H1 (cell line): Measurements from ENCODE around the gene PPP1R13B. TPM values are rescaled to one million over a fixed set of nuclear protein-coding genes. Genes with fewer than 3 reads are reported as not detected.

Source experiments
- CTCF ChIA-PET: fragments of 300-600 bp; sonication (Branson Sonifier 250); formaldehyde crosslinking; loops from one replicate; lab custom pipeline; 2021; ENCODE audit not compliant: partially characterized antibody; lab: Charles Lee
- POLR2A ChIA-PET: fragments of 300-600 bp; sonication (Branson Sonifier 250); formaldehyde crosslinking; loops from one replicate; lab custom pipeline; 2021; ENCODE audit warnings: inconsistent platforms; ENCODE audit not compliant: partially characterized antibody; lab: Charles Lee
- DNase-seq, 2 experiments: peaks; one replicate each; pipeline versions ENCODE4 v3.0.0 to v3.0.0-alpha.2; 2010 to 2022; ENCODE audit warnings: low spot score in 2 of 2, low read depth in 1 of 2, mixed read lengths in 1 of 2
- FAIRE-seq: peaks from 2 replicates; lab custom pipeline; 2011; peaks lifted over from hg19 to GRCh38; lab: Jason Lieb, UNC
- H2AFZ ChIP-seq: 2 replicates; pipeline ENCODE4 v1.8.1; 2012; ENCODE audit warnings: low read length, inconsistent platforms
- H2AK5ac ChIP-seq: 2 replicates; pipeline ENCODE4 v1.6.1; 2013; ENCODE audit warnings: low read depth, low read length
- H2BK120ac ChIP-seq: replicated peaks from 2 replicates; pipeline ENCODE3; 2013; ENCODE audit warnings: low read depth, low read length, inconsistent platforms
- H2BK12ac ChIP-seq: 2 replicates; pipeline ENCODE4 v1.6.1; 2013; ENCODE audit warnings: low read depth, low read length
- H2BK15ac ChIP-seq: 2 replicates; pipeline ENCODE4 v1.6.1; 2013; ENCODE audit warnings: low read length
- H2BK20ac ChIP-seq: 2 replicates; pipeline ENCODE4 v1.6.1; 2013; ENCODE audit warnings: low read length
- H2BK5ac ChIP-seq: 2 replicates; pipeline ENCODE4 v1.6.1; 2013; ENCODE audit warnings: low read depth, low read length
- H3K14ac ChIP-seq: 2 replicates; pipeline ENCODE4 v1.6.1; 2013; ENCODE audit warnings: inconsistent platforms; ENCODE audit not compliant: insufficient read length
- H3K18ac ChIP-seq: 2 replicates; pipeline ENCODE4 v1.6.1; 2013; ENCODE audit warnings: low read length; ENCODE audit errors: extremely low read depth
- H3K23ac ChIP-seq: 2 replicates; pipeline ENCODE4 v1.6.1; 2013; ENCODE audit warnings: inconsistent platforms; ENCODE audit not compliant: insufficient read length
- H3K23me2 ChIP-seq: 2 replicates; pipeline ENCODE4 v1.6.1; 2013; ENCODE audit warnings: low read depth, low read length
- H3K27ac ChIP-seq: 2 replicates; pipeline ENCODE4 v1.6.1; 2011; ENCODE audit warnings: low read depth, low read length, inconsistent platforms
- H3K27me3 ChIP-seq, 4 experiments: replicated peaks in 1 of 4; 1 replicate in 1 of 4; 2 replicates in 3 of 4; pipeline versions ENCODE4 v1.6.1 to v1.8.1; 2011 to 2013; ENCODE audit warnings: low read length in 3 of 4, mild to moderate bottlenecking in 3 of 4, inconsistent platforms in 2 of 4, mixed read lengths in 2 of 4, moderate library complexity in 1 of 4; ENCODE audit not compliant: control insufficient read depth in 3 of 4, insufficient read depth in 3 of 4; ENCODE audit errors: extremely low read depth in 1 of 4
- H3K36me3 ChIP-seq, 4 experiments: 2 replicates each; pipeline versions ENCODE4 v1.6.1 to v1.8.1; 2011 to 2013; ENCODE audit warnings: mild to moderate bottlenecking in 4 of 4, low read length in 3 of 4, moderate library complexity in 2 of 4, control low read depth in 1 of 4, inconsistent platforms in 1 of 4; ENCODE audit not compliant: insufficient read depth in 4 of 4, control insufficient read depth in 2 of 4
- H3K4ac ChIP-seq: replicated peaks from 2 replicates; pipeline ENCODE3; 2013; ENCODE audit warnings: low read length, low read depth, mixed read lengths, inconsistent platforms; ENCODE audit not compliant: insufficient read length
- H3K4me1 ChIP-seq, 4 experiments: replicated peaks in 1 of 4; 1 replicate in 1 of 4; 2 replicates in 3 of 4; pipeline versions ENCODE4 v1.6.1 to v1.8.1; 2011 to 2013; ENCODE audit warnings: low read length in 3 of 4, inconsistent platforms in 2 of 4, mixed read lengths in 1 of 4; ENCODE audit not compliant: insufficient read depth in 4 of 4, control insufficient read depth in 3 of 4
- H3K4me2 ChIP-seq, 2 experiments: 2 replicates each; pipeline versions ENCODE4 v1.6.1 to v1.8.1; 2011 to 2013; ENCODE audit warnings: low read depth in 2 of 2, low read length in 2 of 2, control low read depth in 1 of 2, inconsistent platforms in 1 of 2, mild to moderate bottlenecking in 1 of 2; ENCODE audit not compliant: insufficient read depth in 1 of 2
- H3K4me3 ChIP-seq, 4 experiments: fragments of 200-600, 300-600 bp in 1 of 4; sonication (generic), shearing (Covaris generic), sonication (Bioruptor Twin) in 1 of 4; 2 replicates each; pipeline versions ENCODE4 v1.5.1 to v1.8.1; 2011 to 2016; ENCODE audit warnings: low read length in 4 of 4, low read depth in 3 of 4, control low read depth in 2 of 4, inconsistent platforms in 2 of 4, mild to moderate bottlenecking in 2 of 4, mixed read lengths in 1 of 4, moderate library complexity in 1 of 4; ENCODE audit not compliant: insufficient read depth in 2 of 4; ENCODE audit errors: extremely low read depth in 1 of 4
- H3K56ac ChIP-seq: replicated peaks from 2 replicates; pipeline ENCODE3; 2013; ENCODE audit warnings: low read depth, mild to moderate bottlenecking, mixed read lengths, low read length, inconsistent platforms; ENCODE audit not compliant: insufficient read length
- H3K79me1 ChIP-seq: 2 replicates; pipeline ENCODE4 v1.6.1; 2013; ENCODE audit warnings: low read depth, low read length, control low read depth
- H3K79me2 ChIP-seq, 2 experiments: 2 replicates each; pipeline versions ENCODE4 v1.6.1 to v1.8.1; 2012 to 2013; ENCODE audit warnings: low read length in 2 of 2, mild to moderate bottlenecking in 2 of 2, inconsistent platforms in 1 of 2; ENCODE audit not compliant: insufficient read depth in 2 of 2, control insufficient read depth in 1 of 2
- H3K9ac ChIP-seq, 4 experiments: replicated peaks in 1 of 4; 1 replicate in 1 of 4; 2 replicates in 3 of 4; pipeline versions ENCODE4 v1.6.1 to v1.8.1; 2011 to 2013; ENCODE audit warnings: low read depth in 3 of 4, low read length in 3 of 4, control low read depth in 2 of 4, mild to moderate bottlenecking in 2 of 4, moderate library complexity in 2 of 4, inconsistent platforms in 1 of 4; ENCODE audit errors: extremely low read depth in 1 of 4
- H3K9me3 ChIP-seq, 2 experiments: 2 replicates each; pipeline versions ENCODE4 v1.6.1 to v1.8.1; 2012 to 2013; ENCODE audit warnings: mild to moderate bottlenecking in 2 of 2, moderate library complexity in 2 of 2, control low read depth in 1 of 2, inconsistent platforms in 1 of 2, low read depth in 1 of 2, low read length in 1 of 2, mixed read lengths in 1 of 2; ENCODE audit not compliant: insufficient read depth in 2 of 2
- H4K20me1 ChIP-seq, 2 experiments: replicated peaks in 1 of 2; 2 replicates each; pipeline versions ENCODE3 to v1.8.1; 2011 to 2013; ENCODE audit warnings: inconsistent platforms in 2 of 2, low read length in 2 of 2, mild to moderate bottlenecking in 1 of 2; ENCODE audit not compliant: insufficient read depth in 2 of 2, control insufficient read depth in 1 of 2
- H4K5ac ChIP-seq: 2 replicates; pipeline ENCODE4 v1.6.1; 2013; ENCODE audit warnings: low read length, low read depth, mixed read lengths, inconsistent platforms; ENCODE audit not compliant: insufficient read length
- H4K8ac ChIP-seq: 2 replicates; pipeline ENCODE4 v1.8.0; 2013; ENCODE audit warnings: mild to moderate bottlenecking, moderate library complexity, low read length, inconsistent platforms; ENCODE audit not compliant: insufficient read depth; ENCODE audit errors: extremely low read depth
- H4K91ac ChIP-seq: replicated peaks from 2 replicates; pipeline ENCODE3; 2013; ENCODE audit warnings: low read length, mixed read lengths, inconsistent platforms; ENCODE audit not compliant: insufficient read length
- BCL11A ChIP-seq, 2 experiments: IDR thresholded peaks; one replicate each; pipeline ENCODE4 v1.6.1; 2011; ENCODE audit warnings: low read depth in 2 of 2, low read length in 2 of 2, mild to moderate bottlenecking in 2 of 2
- CBX8 ChIP-seq: fragments of 300-800, 300-1000 bp; sonication (generic); IDR thresholded peaks from 2 replicates; pipeline ENCODE4 v1.7.1; 2016; ENCODE audit warnings: low read depth, low read length, borderline replicate concordance
- CHD1 ChIP-seq: IDR thresholded peaks from 2 replicates; pipeline ENCODE4 v1.6.1; 2012; ENCODE audit warnings: low read depth, low read length, improper control_type of control experiment
- CREB1 ChIP-seq: IDR thresholded peaks from 2 replicates; pipeline ENCODE4 v1.6.1; 2012; ENCODE audit warnings: inconsistent platforms
- EGR1 ChIP-seq: IDR thresholded peaks from 2 replicates; pipeline ENCODE4 v1.6.1; 2011; ENCODE audit warnings: low read depth, low read length, borderline replicate concordance
- JUN ChIP-seq: IDR thresholded peaks from 2 replicates; pipeline ENCODE4 v1.6.1; 2011; ENCODE audit warnings: low read depth, mild to moderate bottlenecking, improper control_type of control experiment, low read length
- JUND ChIP-seq: IDR thresholded peaks from 2 replicates; pipeline ENCODE4 v1.6.1; 2011; ENCODE audit warnings: mild to moderate bottlenecking, improper control_type of control experiment, low read length
- MAX ChIP-seq: IDR thresholded peaks from 2 replicates; pipeline ENCODE4 v1.6.1; 2012; ENCODE audit warnings: inconsistent platforms
- PHF8 ChIP-seq: fragments of 200-600 bp; sonication (generic); conservative IDR thresholded peaks from 2 replicates; pipeline ENCODE4 v1.7.1; 2012; ENCODE audit warnings: low read depth, mild to moderate bottlenecking, inconsistent platforms, low read length, moderate library complexity
- SP4 ChIP-seq: IDR thresholded peaks from 2 replicates; pipeline ENCODE4 v1.6.1; 2012; ENCODE audit warnings: low read length, inconsistent platforms
- SRF ChIP-seq: IDR thresholded peaks from 2 replicates; pipeline ENCODE4 v1.6.1; 2011; ENCODE audit warnings: mild to moderate bottlenecking, low read depth, low read length, moderate library complexity
- SUZ12 ChIP-seq: fragments of 200-600 bp; sonication (generic); IDR thresholded peaks from 2 replicates; pipeline ENCODE4 v1.6.1; 2012; ENCODE audit warnings: mild to moderate bottlenecking, inconsistent platforms, low read length, moderate library complexity, mixed read lengths
- TBP ChIP-seq: IDR thresholded peaks from 2 replicates; pipeline ENCODE4 v1.6.1; 2011; ENCODE audit warnings: low read depth, low read length, improper control_type of control experiment
- ZNF274 ChIP-seq: IDR thresholded peaks from 2 replicates; pipeline ENCODE4 v1.7.0; 2012; ENCODE audit warnings: low read length, borderline replicate concordance; ENCODE audit errors: extremely low read depth
- WGBS, 2 experiments: shearing (Covaris generic) in 1 of 2; methylation state at CpG; one replicate each; pipeline versions ENCODE4 v1.1.6 to v1.1.7; 2013 to 2015; ENCODE audit warnings: low lambda C conversion rate in 2 of 2, mixed read lengths in 2 of 2, inconsistent platforms in 1 of 2, low coverage in 1 of 2, missing lambda C conversion rate in 1 of 2; ENCODE audit not compliant: insufficient replicate concordance in 2 of 2, insufficient coverage in 1 of 2, insufficient read length in 1 of 2; ENCODE audit errors: extremely low coverage in 1 of 2, missing lambda C conversion rate in 1 of 2; 5-methylcytosine and 5-hydroxymethylcytosine counted together
- polyA plus RNA-seq, 7 experiments: library from polyadenylated mRNA; depleted of rRNA in 3 of 7; stranded (reverse) in 5 of 7; unstranded in 2 of 7; fragments of >200 nt in 5 of 7; fragments of 200-250 nt in 2 of 7; gene quantifications; 1 replicate in 5 of 7; 2 replicates in 1 of 7; 4 replicates in 1 of 7; pipeline versions ENCODE4 v1.2.1 to v1.2.3, GENCODE V29; 2011 to 2013; ENCODE audit warnings: missing spikeins in 2 of 7, mixed read lengths in 2 of 7
- total RNA-seq: library from RNA; stranded (reverse); fragmentation: NEBNext Ultra II Directional; extraction: Animal tissue kit (Norgen Biotek cat#: 25700); gene quantifications from 2 replicates; pipeline ENCODE4 v1.2.1, GENCODE V29; 2021

Gene PPP1R13B
- total and polyA plus RNA-seq, 2 of the 8 experiments (the other 6 are each of a cell fraction or from before 2014, with no cell fraction given), result 2.6 to 8.9 TPM

GRCh38 chr14:103887557-103888115 lies 40.3 kb upstream of the PPP1R13B start:
- Histone ChIP-seq H3K18ac (no peak overlapping the region), H3K23me2 (no peaks in the 10 kb centered on the region), H2AK5ac (no peak overlapping the region), H2BK12ac (no peak overlapping the region), H3K36me3 (no peaks in the 10 kb centered on the region), H2BK120ac (no peak overlapping the region), H3K79me2 (no peaks in the 10 kb centered on the region), H3K79me1 (no peaks in the 10 kb centered on the region), H3K4me2 (no peak overlapping the region), H3K56ac (no peak overlapping the region), H3K14ac (no peak overlapping the region), H2BK15ac (peak overlapping the region; percentile 72; the same call in 1 of the 2 replicates), H3K4me3 (no peak overlapping the region), H3K23ac (no peak overlapping the region), H3K9me3 (no peaks in the 10 kb centered on the region), H2BK5ac (0 out of 2 replicates have a peak overlapping the region, but pooled peaks have one; percentile 24), H3K9ac (no peak overlapping the region), H3K4me1 (peaks cover 0 to 9% (median 3%) of the 10 kb centered on the region in 4 experiments; a peak in 3 of 7 replicates), H2BK20ac (no peak overlapping the region), H4K5ac (no peak overlapping the region), H3K4ac (no peak overlapping the region), H2AFZ (no peak overlapping the region), H4K8ac (no peak overlapping the region; the same call in 1 of the 2 replicates), H4K20me1 (peaks cover 0 to 3% of the 10 kb centered on the region in 2 experiments), H3K27me3 (no peaks in the 10 kb centered on the region), H4K91ac (no peak overlapping the region), H3K27ac (no peak overlapping the region)
- FAIRE-seq (no peak), DNase-seq (no peak)
- CTCF ChIA-PET, result interaction anchor here (0.5 to 3.8 kb wide), 8 partner anchors 10 to 907 kb away, joined by 3 to 31 read pairs (median 4); no protein-coding TSS in a partner anchor
- POLR2A ChIA-PET, result interaction anchor here (0.5 kb wide), 1 partner anchor 35 kb away, joined by 3 read pairs; no protein-coding TSS in a partner anchor
- WGBS, 2 experiments, result 95% methylated on average over 10 of the region's 10 CpGs; no CpG with 5 or more reads in 1 of the 2 experiments
- no peak for TF ChIP-seq ZNF274
- no peak for TF ChIP-seq CHD1
- TF ChIP-seq SRF, result no peak
- no peak for TF ChIP-seq SUZ12
- no peak for TF ChIP-seq JUND
- TF ChIP-seq SP4, result no peak
- no peak for TF ChIP-seq EGR1
- TF ChIP-seq BCL11A (IDR thresholded peaks at IDR 0.05; ENCODE audit: low read depth in 2 of 2, low read length in 2 of 2), result no peak
- TF ChIP-seq MAX, result no peak
- no peak for TF ChIP-seq PHF8
- TF ChIP-seq JUN, result no peak
- TF ChIP-seq CREB1, result no peak
- TF ChIP-seq TBP, result no peak
- no peak for TF ChIP-seq CBX8
